Lung (tissue), 12 donors: Measurements from ENCODE around the gene NDFIP2. TPM values are rescaled to one million over a fixed set of nuclear protein-coding genes. Genes with fewer than 3 reads are reported as not detected.

ENCODE experiments used
- ATAC-seq: fragments of 200-7000 bp; cut with Tn5 transposase; one replicate; pipeline ENCODE4 v1.9.1; 2020; ENCODE audit warnings: moderate number of reproducible peaks; ENCODE audit not compliant: insufficient read depth, low FRiP score
- DNase-seq, 3 donors: peaks; one replicate each; pipeline ENCODE4 v3.0.0-alpha.2; 2013 to 2017
- H3K27ac ChIP-seq, 2 donors: one replicate each; pipeline ENCODE4 v1.5.1; 2013; ENCODE audit warnings: mild to moderate bottlenecking in 2 of 2, moderate library complexity in 2 of 2, control low read depth in 1 of 2, inconsistent platforms in 1 of 2, low read depth in 1 of 2, low read length in 1 of 2
- H3K27me3 ChIP-seq, 3 donors: one replicate each; pipeline ENCODE4 v1.5.1; 2013; ENCODE audit warnings: low read length in 2 of 3; ENCODE audit not compliant: control insufficient read depth in 3 of 3, insufficient read depth in 3 of 3
- H3K36me3 ChIP-seq, 4 donors: one replicate each; pipeline ENCODE4 v1.5.1; 2013; ENCODE audit warnings: low read length in 4 of 4, mild to moderate bottlenecking in 1 of 4, moderate library complexity in 1 of 4; ENCODE audit not compliant: control insufficient read depth in 4 of 4, insufficient read depth in 4 of 4
- H3K4me1 ChIP-seq, 5 donors: one replicate each; pipeline ENCODE4 v1.5.1; 2013; ENCODE audit warnings: low read length in 5 of 5, mild to moderate bottlenecking in 2 of 5, moderate library complexity in 1 of 5; ENCODE audit not compliant: control insufficient read depth in 5 of 5, insufficient read depth in 5 of 5
- H3K4me3 ChIP-seq: one replicate; pipeline ENCODE4 v1.5.1; 2013; ENCODE audit warnings: mild to moderate bottlenecking, control low read depth, moderate library complexity
- H3K9ac ChIP-seq, 2 donors: one replicate each; pipeline ENCODE4 v1.5.1; 2013; ENCODE audit warnings: low read length in 2 of 2, control low read depth in 1 of 2; ENCODE audit not compliant: insufficient read depth in 1 of 2
- H3K9me3 ChIP-seq, 4 donors: one replicate each; pipeline ENCODE4 v1.5.1; 2013; ENCODE audit warnings: low read length in 3 of 4, mild to moderate bottlenecking in 1 of 4, moderate library complexity in 1 of 4; ENCODE audit not compliant: control insufficient read depth in 4 of 4, insufficient read depth in 3 of 4
- WGBS, 2 donors: extraction: QIAGEN DNeasy Blood & Tissue Kit; methylation state at CpG; one replicate each; pipeline ENCODE4 v1.1.7; 2013; 5-methylcytosine and 5-hydroxymethylcytosine counted together
- polyA plus RNA-seq, 2 donors: library from polyadenylated mRNA; stranded (reverse); fragments of 200-250 nt; gene quantifications; one replicate each; pipeline ENCODE4 v1.2.1, GENCODE V29; 2013
- total RNA-seq, 2 donors: library from RNA; depleted of rRNA in 1 of 2; stranded (reverse); fragments of >200 nt in 1 of 2; gene quantifications; one replicate each; pipeline ENCODE4 v1.2.1, GENCODE V29; 2014 to 2021
- TF ChIP-seq, protein P1 (sequence below): IDR thresholded peaks from 2 replicates; pipeline ENCODE4 v1.5.1; 2012; ENCODE audit warnings: mild to moderate bottlenecking; ENCODE audit errors: control extremely low read depth, extremely low read depth
- donor health status: control.
- donor health status: control.
- donor health status: Bipolar disorder and iron deficiency.
- donor health status: healthy.
- donor health status: DM: yes; HTN: yes; CAD: no.

NDFIP2 gene
- total and polyA plus RNA-seq, 4 donors = 14.0 to 38.4 (median 23.2) TPM

- TF ChIP-seq, protein P1, sequence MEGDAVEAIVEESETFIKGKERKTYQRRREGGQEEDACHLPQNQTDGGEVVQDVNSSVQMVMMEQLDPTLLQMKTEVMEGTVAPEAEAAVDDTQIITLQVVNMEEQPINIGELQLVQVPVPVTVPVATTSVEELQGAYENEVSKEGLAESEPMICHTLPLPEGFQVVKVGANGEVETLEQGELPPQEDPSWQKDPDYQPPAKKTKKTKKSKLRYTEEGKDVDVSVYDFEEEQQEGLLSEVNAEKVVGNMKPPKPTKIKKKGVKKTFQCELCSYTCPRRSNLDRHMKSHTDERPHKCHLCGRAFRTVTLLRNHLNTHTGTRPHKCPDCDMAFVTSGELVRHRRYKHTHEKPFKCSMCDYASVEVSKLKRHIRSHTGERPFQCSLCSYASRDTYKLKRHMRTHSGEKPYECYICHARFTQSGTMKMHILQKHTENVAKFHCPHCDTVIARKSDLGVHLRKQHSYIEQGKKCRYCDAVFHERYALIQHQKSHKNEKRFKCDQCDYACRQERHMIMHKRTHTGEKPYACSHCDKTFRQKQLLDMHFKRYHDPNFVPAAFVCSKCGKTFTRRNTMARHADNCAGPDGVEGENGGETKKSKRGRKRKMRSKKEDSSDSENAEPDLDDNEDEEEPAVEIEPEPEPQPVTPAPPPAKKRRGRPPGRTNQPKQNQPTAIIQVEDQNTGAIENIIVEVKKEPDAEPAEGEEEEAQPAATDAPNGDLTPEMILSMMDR = no peak
- Histone ChIP-seq H3K4me3 (no peak overlapping the region), H3K36me3 (no peaks in the 10 kb centered on the region), H3K9me3 (no peaks in the 10 kb centered on the region), H3K27ac (no peak overlapping the region), H3K9ac (no peak overlapping the region), H3K27me3 (no peaks in the 10 kb centered on the region), H3K4me1 (no peaks in the 10 kb centered on the region)
- WGBS, 2 donors = 82 to 96% methylated on average over 1 of the region's 1 CpG
- DNase-seq (no peak), ATAC-seq (no peak)
Observed at GRCh38 chr13:79434556-79434955, 46.4 kb upstream of the NDFIP2 start.

DNA sequence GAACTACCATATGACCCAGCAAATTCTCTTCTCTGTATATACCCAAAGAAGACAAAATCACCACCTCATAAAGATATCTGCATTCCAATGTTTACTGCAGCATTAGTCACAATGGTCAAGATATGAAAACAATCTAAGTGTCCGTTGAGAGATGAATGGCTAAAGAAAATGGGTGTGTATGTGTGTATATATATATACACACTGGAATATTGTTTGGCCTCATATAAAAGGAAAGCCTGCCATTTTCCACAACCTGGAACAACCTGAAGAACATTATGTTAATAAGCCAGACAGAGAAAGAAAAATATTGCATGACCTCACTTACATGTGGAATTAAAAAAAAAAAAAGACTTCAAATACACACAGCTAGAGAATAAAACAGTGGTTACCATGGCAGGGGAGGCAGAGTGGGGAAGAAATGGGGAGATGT lies 45.4 kb upstream of the NDFIP2 start:
- no peak for DNase-seq
- H3K27ac ChIP-seq = no peak overlapping the region
- no peaks in the 10 kb centered on the region for H3K9me3 ChIP-seq
- WGBS, 2 donors = 60 to 63% methylated on average over 1 of the region's 1 CpG
- H3K27me3 ChIP-seq = no peaks in the 10 kb centered on the region
- no peak overlapping the region for H3K9ac ChIP-seq
- no peaks in the 10 kb centered on the region for H3K4me1 ChIP-seq
- TF ChIP-seq, protein P1 = no peak
- H3K36me3 ChIP-seq = no peaks in the 10 kb centered on the region
- H3K4me3 ChIP-seq = no peak overlapping the region
- no peak for ATAC-seq

DNA sequence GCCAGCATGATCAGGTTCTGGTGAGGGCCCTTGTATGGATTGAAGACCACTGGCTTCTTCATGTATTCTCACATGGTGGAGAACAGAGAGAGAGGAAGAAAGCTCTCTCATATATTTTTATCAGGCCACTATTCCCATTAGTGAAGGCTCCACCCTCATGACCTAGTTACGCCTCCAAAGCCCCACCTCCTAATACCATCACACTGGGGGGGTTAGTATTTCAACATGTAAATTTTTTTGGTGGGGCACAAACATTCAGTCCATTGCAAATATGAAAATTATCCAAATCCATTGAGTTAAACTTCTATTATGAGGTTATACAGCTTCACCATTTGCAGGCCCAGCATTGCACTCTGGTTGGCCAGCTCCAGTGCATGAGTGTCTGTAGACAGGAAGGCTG lies 41.7 kb upstream of the NDFIP2 start:
- WGBS, 2 donors = 85 to 95% methylated on average over 1 of the region's 1 CpG
- no peak for ATAC-seq

More for the DNA sequence above, 41.7 kb upstream of the NDFIP2 start:
- Histone ChIP-seq H3K9ac (no peak overlapping the region), H3K4me3 (no peak overlapping the region), H3K27me3 (no peaks in the 10 kb centered on the region), H3K4me1 (no peaks in the 10 kb centered on the region), H3K36me3 (no peaks in the 10 kb centered on the region), H3K27ac (no peak overlapping the region), H3K9me3 (no peaks in the 10 kb centered on the region)
- no peak for DNase-seq
- TF ChIP-seq, protein P1 = no peak
